A673 (cell line): ENCODE data around the gene PNMA1.

Experiments used
- CTCF ChIP-seq: fragments of 300-800, 200-600 bp; sonication (generic); conservative IDR thresholded peaks from 2 replicates; pipeline ENCODE4 v1.5.1; 2017; ENCODE audit warnings: low read depth, mild to moderate bottlenecking, antibody characterized with exemption, low read length, moderate library complexity, mixed read lengths
- EZH2 ChIP-seq: fragments of 200-600 bp; sonication (generic); IDR thresholded peaks from 2 replicates; pipeline ENCODE4 v1.6.1; 2017; ENCODE audit warnings: borderline replicate concordance, low read depth, mild to moderate bottlenecking, mixed read lengths, antibody characterized with exemption, low read length; ENCODE audit not compliant: poor library complexity, severe bottlenecking

- no peak for TF ChIP-seq CTCF
- TF ChIP-seq EZH2: no peak
Measured at GRCh38 chr14:73726025-73726961, 12.1 kb upstream of the PNMA1 start.
